Measurements from ENCODE around the gene RAB10.
A peak's percentile ranks its signal among the peaks of the same experiment; 100 is the strongest.
"Not testable (repeated sequence)": the region's sequence is repeated elsewhere in the genome, so short reads cannot be mapped to it uniquely, and the experiment has no call there.

The RAB10 gene

GRCh38 chr2:26033818-26034636 is at the start of gene RAB10:
TSS of gene RAB10 (plus strand) at chr2:26034084. CDS start at chr2:26034609, 525 bp downstream.
- peak; percentile 100 for DNase-seq

- DNase-seq, result no peak
Observed at GRCh38 chr2:25988134-25988533, 45.8 kb upstream of the RAB10 start.

- DNase-seq, result no peak
Observed at GRCh38 chr2:25989154-25989553, 44.7 kb upstream of the RAB10 start.

GRCh38 chr2:25991965-25992364 is 41.9 kb upstream of the RAB10 start:
- no peak for DNase-seq

GRCh38 chr2:25992556-25992955 is 41.3 kb upstream of the RAB10 start:
- no peak for DNase-seq

GRCh38 chr2:25993049-25993448 is 40.8 kb upstream of the RAB10 start:
- no peak for DNase-seq

GRCh38 chr2:25994509-25994908 is 39.4 kb upstream of the RAB10 start:
- DNase-seq, result no peak

GRCh38 chr2:25996844-25997243 is 37.0 kb upstream of the RAB10 start:
- DNase-seq, result no peak

GRCh38 chr2:25998816-25999383 is 35.0 kb upstream of the RAB10 start:
- DNase-seq, result not testable (repeated sequence)

GRCh38 chr2:25999406-25999805 is 34.5 kb upstream of the RAB10 start:
- not testable (repeated sequence) for DNase-seq

GRCh38 chr2:26000561-26001082 is 33.3 kb upstream of the RAB10 start:
- no peak for DNase-seq

- DNase-seq, result no peak
Observed at GRCh38 chr2:26001743-26002351, 32.0 kb upstream of the RAB10 start.

- DNase-seq, result no peak
Observed at GRCh38 chr2:26002632-26003310, 31.1 kb upstream of the RAB10 start.

GRCh38 chr2:26008095-26008494 is 25.8 kb upstream of the RAB10 start:
- no peak for DNase-seq

- no peak for DNase-seq
Observed at GRCh38 chr2:26008851-26009566, 24.9 kb upstream of the RAB10 start.

GRCh38 chr2:26009567-26009963 is 24.3 kb upstream of the RAB10 start:
- no peak for DNase-seq

GRCh38 chr2:26010943-26011342 is 22.9 kb upstream of the RAB10 start:
- no peak for DNase-seq

- DNase-seq, result no peak
Observed at GRCh38 chr2:26011609-26011989, 22.3 kb upstream of the RAB10 start.

GRCh38 chr2:26011990-26012856 is 21.7 kb upstream of the RAB10 start:
- no peak for DNase-seq

GRCh38 chr2:26013668-26014067 is 20.2 kb upstream of the RAB10 start:
- DNase-seq, result no peak

- no peak for DNase-seq
Observed at GRCh38 chr2:26016012-26016705, 17.7 kb upstream of the RAB10 start.

Data from activated naive CD4-positive, alpha-beta T cell treated with Interleukin-2 at 50 U/mL for 16 hours (primary cell).